Common myeloid progenitor, CD34-positive (primary cell): ENCODE measurements around the gene GOLIM4.

Experiments used
- CTCF ChIA-PET: fragments of 350-600 bp; sonication (Branson Sonifier 250); formaldehyde crosslinking; loops from one replicate; lab custom pipeline; 2021; ENCODE audit warnings: antibody characterized with exemption; lab: Charles Lee
- POLR2A ChIA-PET: fragments of 350-600 bp; sonication (Branson Sonifier 250); formaldehyde crosslinking; loops from one replicate; lab custom pipeline; 2021; ENCODE audit warnings: antibody characterized with exemption; lab: Charles Lee
- DNase-seq, 3 donors: peaks; one replicate each; pipeline versions ENCODE4 v3.0.0 to v3.0.0-alpha.2; 2013
- H3K27ac ChIP-seq, 2 experiments: 1 replicate in 1 of 2; 2 replicates in 1 of 2; pipeline ENCODE4 v1.7.0; 2013; ENCODE audit warnings: inconsistent platforms in 2 of 2, low read length in 2 of 2, mild to moderate bottlenecking in 2 of 2, low read depth in 1 of 2, moderate library complexity in 1 of 2; ENCODE audit not compliant: severe bottlenecking in 2 of 2, insufficient read depth in 1 of 2, poor library complexity in 1 of 2
- H3K27me3 ChIP-seq, 5 experiments: replicated peaks in 2 of 5; 1 replicate in 3 of 5; 2 replicates in 2 of 5; pipeline versions ENCODE4 v1.6.1 to v1.7.0; 2013; ENCODE audit warnings: low read length in 4 of 5, mild to moderate bottlenecking in 2 of 5, moderate library complexity in 2 of 5, inconsistent platforms in 1 of 5; ENCODE audit not compliant: insufficient read depth in 5 of 5, control insufficient read depth in 4 of 5
- H3K36me3 ChIP-seq, 4 experiments: 1 replicate in 2 of 4; 2 replicates in 2 of 4; pipeline versions ENCODE4 v1.6.1 to v1.7.0; 2013; ENCODE audit warnings: low read length in 3 of 4, control low read depth in 1 of 4, mild to moderate bottlenecking in 1 of 4; ENCODE audit not compliant: control insufficient read depth in 4 of 4, insufficient read depth in 4 of 4
- H3K4me1 ChIP-seq, 4 experiments: 1 replicate in 3 of 4; 2 replicates in 1 of 4; pipeline versions ENCODE4 v1.6.1 to v1.7.1; 2013; ENCODE audit warnings: low read length in 3 of 4, mild to moderate bottlenecking in 3 of 4, control low read depth in 1 of 4, inconsistent platforms in 1 of 4, moderate library complexity in 1 of 4; ENCODE audit not compliant: control insufficient read depth in 4 of 4, insufficient read depth in 4 of 4; ENCODE audit errors: control extremely low read depth in 1 of 4
- H3K4me3 ChIP-seq, 7 experiments: 1 replicate in 4 of 7; 2 replicates in 3 of 7; pipeline versions ENCODE4 v1.5.1 to v1.7.0; 2013; ENCODE audit warnings: mild to moderate bottlenecking in 7 of 7, low read length in 6 of 7, moderate library complexity in 6 of 7, inconsistent platforms in 2 of 7, low read depth in 2 of 7, control low read depth in 1 of 7; ENCODE audit not compliant: insufficient read depth in 4 of 7, control insufficient read depth in 1 of 7; ENCODE audit errors: extremely low read depth in 1 of 7
- H3K9me3 ChIP-seq, 5 experiments: 1 replicate in 4 of 5; 2 replicates in 1 of 5; pipeline versions ENCODE4 v1.6.1 to v1.7.1; 2013; ENCODE audit warnings: low read length in 4 of 5, mild to moderate bottlenecking in 2 of 5, inconsistent platforms in 1 of 5, low read depth in 1 of 5, moderate library complexity in 1 of 5; ENCODE audit not compliant: control insufficient read depth in 4 of 5, insufficient read depth in 2 of 5; ENCODE audit errors: control extremely low read depth in 1 of 5
- WGBS: methylation state at CpG from one replicate; pipeline ENCODE4 v1.1.5; 2013; ENCODE audit not compliant: insufficient coverage; 5-methylcytosine and 5-hydroxymethylcytosine counted together

Gene GOLIM4

GRCh38 chr3:168127466-168127865 is 31.7 kb upstream of the GOLIM4 start:
- H3K27me3 ChIP-seq: no peaks in the 10 kb centered on the region
- no peaks in the 10 kb centered on the region for H3K4me1 ChIP-seq
- CTCF ChIA-PET: no interaction called here
- DNase-seq: peak in 1 of 3 donors; percentile 7
- H3K4me3 ChIP-seq: no peak overlapping the region
- no CpG with 5 or more reads among the region's 1 CpG for WGBS
- peaks cover 0 to 28% (median 8%) of the 10 kb centered on the region in 5 experiments for H3K9me3 ChIP-seq
- H3K27ac ChIP-seq: no peak overlapping the region
- POLR2A ChIA-PET: no interaction called here
- no peaks in the 10 kb centered on the region for H3K36me3 ChIP-seq

GRCh38 chr3:168124791-168125190 is 29.1 kb upstream of the GOLIM4 start:
- H3K9me3 ChIP-seq: peaks cover 0 to 28% (median 8%) of the 10 kb centered on the region in 5 experiments
- CTCF ChIA-PET: interaction anchor here (1.2 to 1.4 kb wide), 2 partner anchors 12 to 37 kb away, joined by 3 to 5 read pairs; no protein-coding TSS in a partner anchor

GRCh38 chr3:168124291-168124690 is 28.6 kb upstream of the GOLIM4 start:
- Histone ChIP-seq H3K4me3 (no peak overlapping the region), H3K27ac (no peak overlapping the region), H3K4me1 (peaks cover 0 to 4% (median 0%) of the 10 kb centered on the region in 4 experiments), H3K9me3 (peaks cover 0 to 26% (median 8%) of the 10 kb centered on the region in 5 experiments), H3K27me3 (no peaks in the 10 kb centered on the region), H3K36me3 (no peaks in the 10 kb centered on the region)
- ChIA-PET POLR2A (no interaction called here), CTCF (interaction anchor here (1.2 kb wide), 1 partner anchor 36 kb away, joined by 3 read pairs; no protein-coding TSS in a partner anchor)
- DNase-seq: no peak

More at GRCh38 chr3:168124791-168125190, 29.1 kb upstream of the GOLIM4 start:
- POLR2A ChIA-PET: no interaction called here
- Histone ChIP-seq H3K4me1 (peaks cover 0 to 4% (median 0%) of the 10 kb centered on the region in 4 experiments), H3K27me3 (no peaks in the 10 kb centered on the region), H3K36me3 (no peaks in the 10 kb centered on the region), H3K27ac (no peak overlapping the region), H3K4me3 (no peak overlapping the region)
- DNase-seq: no peak
- WGBS: no CpG with 5 or more reads among the region's 7 CpGs

GRCh38 chr3:168123201-168124176 is 27.8 kb upstream of the GOLIM4 start:
- ChIA-PET CTCF (interaction anchor here (1.2 kb wide), 1 partner anchor 36 kb away, joined by 3 read pairs; no protein-coding TSS in a partner anchor), POLR2A (no interaction called here)
- H3K27ac ChIP-seq: no peak overlapping the region
- peaks cover 0 to 19% (median 8%) of the 10 kb centered on the region in 5 experiments for H3K9me3 ChIP-seq
- H3K4me1 ChIP-seq: peaks cover 0 to 4% (median 0%) of the 10 kb centered on the region in 4 experiments
- 90% methylated on average over 5 of the region's 6 CpGs for WGBS
- no peaks in the 10 kb centered on the region for H3K36me3 ChIP-seq
- no peak overlapping the region for H3K4me3 ChIP-seq
- DNase-seq: no peak
- H3K27me3 ChIP-seq: no peaks in the 10 kb centered on the region

GRCh38 chr3:168121184-168122017 is 25.7 kb upstream of the GOLIM4 start:
- ChIA-PET CTCF (interaction anchor here (0.8 to 1.5 kb wide), 2 partner anchors 69 to 194 kb away, joined by 3 to 4 read pairs; no protein-coding TSS in a partner anchor), POLR2A (no interaction called here)
- Histone ChIP-seq H3K9me3 (peaks cover 0 to under 1% (median 0%) of the 10 kb centered on the region in 5 experiments), H3K4me1 (peaks cover 0 to 13% (median 2%) of the 10 kb centered on the region in 4 experiments), H3K36me3 (no peaks in the 10 kb centered on the region), H3K27ac (no peak overlapping the region), H3K4me3 (no peak overlapping the region), H3K27me3 (no peaks in the 10 kb centered on the region)
- peak in 1 of 3 donors; percentile 24 for DNase-seq
- 92% methylated on average over 3 of the region's 4 CpGs for WGBS

- no peak overlapping the region for H3K27ac ChIP-seq
- H3K9me3 ChIP-seq: no peaks in the 10 kb centered on the region
- H3K27me3 ChIP-seq: no peaks in the 10 kb centered on the region
- H3K36me3 ChIP-seq: no peaks in the 10 kb centered on the region
- POLR2A ChIA-PET: interaction anchor here (0.6 kb wide), 2 partner anchors 8 to 56 kb away, joined by 3 to 4 read pairs; no protein-coding TSS in a partner anchor
- H3K4me3 ChIP-seq: no peak overlapping the region
- WGBS: 38% methylated on average over 1 of the region's 2 CpGs
- peaks cover 0 to 18% (median 2%) of the 10 kb centered on the region in 4 experiments for H3K4me1 ChIP-seq
- CTCF ChIA-PET: interaction anchor here (1.8 kb wide), 1 partner anchor 18 kb away, joined by 6 read pairs; no protein-coding TSS in a partner anchor
- no peak for DNase-seq
Observed at GRCh38 chr3:168117853-168118313, 22.2 kb upstream of the GOLIM4 start.
